ENCODE results near the gene TRAPPC10.
"Not testable (repeated sequence)": the region's sequence is repeated elsewhere in the genome, so short reads cannot be mapped to it uniquely, and the experiment has no call there.

TRAPPC10 gene

GRCh38 chr21:44072111-44072510 is 60.0 kb downstream of the TRAPPC10 start:
- no peak for DNase-seq

- no peak for DNase-seq
Observed at GRCh38 chr21:44074315-44074958, 62.3 kb downstream of the TRAPPC10 start.

- DNase-seq = no peak
Observed at GRCh38 chr21:44076316-44076715, 64.2 kb downstream of the TRAPPC10 start.

- DNase-seq = no peak
Observed at GRCh38 chr21:44078411-44078981, 66.4 kb downstream of the TRAPPC10 start.

GRCh38 chr21:44079446-44079845 is 67.3 kb downstream of the TRAPPC10 start:
- no peak for DNase-seq

GRCh38 chr21:44079846-44080245 is 67.7 kb downstream of the TRAPPC10 start:
- no peak for DNase-seq

GRCh38 chr21:44082648-44083440 is 70.7 kb downstream of the TRAPPC10 start:
- DNase-seq = no peak

GRCh38 chr21:44083631-44084291 is 71.7 kb downstream of the TRAPPC10 start:
- DNase-seq = no peak

- no peak for DNase-seq
Observed at GRCh38 chr21:44084496-44085241, 72.6 kb downstream of the TRAPPC10 start.

GRCh38 chr21:44085491-44086321 is 73.6 kb downstream of the TRAPPC10 start:
- no peak for DNase-seq

- DNase-seq = no peak
Observed at GRCh38 chr21:44086636-44087425, 74.7 kb downstream of the TRAPPC10 start.

GRCh38 chr21:44087426-44088400 is 75.6 kb downstream of the TRAPPC10 start:
- no peak for DNase-seq

- DNase-seq = no peak
Observed at GRCh38 chr21:44088401-44088780, 76.3 kb downstream of the TRAPPC10 start.

GRCh38 chr21:44089001-44089911 is 77.1 kb downstream of the TRAPPC10 start:
- DNase-seq = no peak

GRCh38 chr21:44090325-44090724 is 78.2 kb downstream of the TRAPPC10 start:
- no peak for DNase-seq

- no peak for DNase-seq
Observed at GRCh38 chr21:44092211-44092610, 80.1 kb downstream of the TRAPPC10 start.

GRCh38 chr21:44093761-44094160 is 81.7 kb downstream of the TRAPPC10 start:
- no peak for DNase-seq

- DNase-seq = no peak
Observed at GRCh38 chr21:44094832-44095231, 82.7 kb downstream of the TRAPPC10 start.

- not testable (repeated sequence) for DNase-seq
Observed at GRCh38 chr21:44098507-44098906, 86.4 kb downstream of the TRAPPC10 start.

Measured in left hindlimb (tissue), 1 donor.